ENCODE data around the gene UROC1.
"Not testable (repeated sequence)": the region's sequence is repeated elsewhere in the genome, so short reads cannot be mapped to it uniquely, and the experiment has no call there.

Gene UROC1

GRCh38 chr3:126546549-126547239, 29.1 kb upstream of the UROC1 start:
- DNase-seq (ENCODE audit: low spot score), result no peak

GRCh38 chr3:126546013-126546412, 28.4 kb upstream of the UROC1 start:
- no peak for DNase-seq (ENCODE audit: low spot score)

GRCh38 chr3:126545544-126545943, 28.0 kb upstream of the UROC1 start:
- no peak for DNase-seq (ENCODE audit: low spot score)

- DNase-seq (ENCODE audit: low spot score), result no peak
Observed at GRCh38 chr3:126544596-126545281, 27.2 kb upstream of the UROC1 start.

- DNase-seq (ENCODE audit: low spot score), result no peak
Observed at GRCh38 chr3:126543457-126544061, 26.0 kb upstream of the UROC1 start.

- DNase-seq (ENCODE audit: low spot score), result no peak
Observed at GRCh38 chr3:126542340-126543241, 25.0 kb upstream of the UROC1 start.

- DNase-seq (ENCODE audit: low spot score), result no peak
Observed at GRCh38 chr3:126541628-126542339, 24.2 kb upstream of the UROC1 start.

GRCh38 chr3:126540951-126541627, 23.5 kb upstream of the UROC1 start:
- no peak for DNase-seq (ENCODE audit: low spot score)

- no peak for DNase-seq (ENCODE audit: low spot score)
Observed at GRCh38 chr3:126540342-126540849, 22.8 kb upstream of the UROC1 start.

GRCh38 chr3:126539558-126540250, 22.1 kb upstream of the UROC1 start:
- no peak for DNase-seq (ENCODE audit: low spot score)

GRCh38 chr3:126538966-126539365, 21.4 kb upstream of the UROC1 start:
- no peak for DNase-seq (ENCODE audit: low spot score)

GRCh38 chr3:126538316-126538715, 20.7 kb upstream of the UROC1 start:
- DNase-seq (ENCODE audit: low spot score), result no peak

GRCh38 chr3:126537730-126538281, 20.2 kb upstream of the UROC1 start:
- no peak for DNase-seq (ENCODE audit: low spot score)

GRCh38 chr3:126537116-126537729, 19.6 kb upstream of the UROC1 start:
- no peak for DNase-seq (ENCODE audit: low spot score)

- no peak for DNase-seq (ENCODE audit: low spot score)
Observed at GRCh38 chr3:126536126-126536525, 18.6 kb upstream of the UROC1 start.

GRCh38 chr3:126535636-126536035, 18.1 kb upstream of the UROC1 start:
- DNase-seq (ENCODE audit: low spot score), result no peak

GRCh38 chr3:126534716-126535115, 17.1 kb upstream of the UROC1 start:
- not testable (repeated sequence) for DNase-seq (ENCODE audit: low spot score)

- DNase-seq (ENCODE audit: low spot score), result no peak
Observed at GRCh38 chr3:126533506-126533905, 15.9 kb upstream of the UROC1 start.

- DNase-seq (ENCODE audit: low spot score), result no peak
Observed at GRCh38 chr3:126531051-126531330, 13.4 kb upstream of the UROC1 start.
